ENCODE results near the gene C2orf74. TPM values are rescaled to one million over a fixed set of nuclear protein-coding genes. Genes with fewer than 3 reads are reported as not detected.

Gene C2orf74
- 10 to 100 TPM in 1 of 2 experiments, 1 to 10 TPM in 1; 9.9 to 11.1 TPM for total RNA-seq

GRCh38 chr2:61161888-61162287, at the start of gene C2orf74:
Gene C2orf74 (plus strand): TSS chr2:61162188. CDS start chr2:61162515, 327 bp downstream.

Other genes starting within 250 kb of the C2orf74 start
- gene PEX13, start 144.5 kb upstream of the C2orf74 start, total RNA-seq: 10 to 100 TPM; 15.6 to 16.5 TPM
- gene PUS10, start 143.9 kb upstream of the C2orf74 start, total RNA-seq: 1 to 10 TPM; 5.6 to 6.0 TPM
- gene SANBR, start 96.3 kb upstream of the C2orf74 start, total RNA-seq: 1 to 10 TPM; 8.2 to 9.2 TPM

Measured in activated naive CD4-positive, alpha-beta T cell treated with anti-CD3 and anti-CD28 coated beads, Interleukin-2, amount 10 ng/mL, durations not matched to agents 5 hours and 36 hours (primary cell).